ENCODE measurements around the gene PAIP2. TPM values are rescaled to one million over a fixed set of nuclear protein-coding genes. Genes with fewer than 3 reads are reported as not detected.

PAIP2 gene
- total RNA-seq, 6 experiments from 2014 or later, result 34.5 to 55.8 (median 41.4) TPM

DNA sequence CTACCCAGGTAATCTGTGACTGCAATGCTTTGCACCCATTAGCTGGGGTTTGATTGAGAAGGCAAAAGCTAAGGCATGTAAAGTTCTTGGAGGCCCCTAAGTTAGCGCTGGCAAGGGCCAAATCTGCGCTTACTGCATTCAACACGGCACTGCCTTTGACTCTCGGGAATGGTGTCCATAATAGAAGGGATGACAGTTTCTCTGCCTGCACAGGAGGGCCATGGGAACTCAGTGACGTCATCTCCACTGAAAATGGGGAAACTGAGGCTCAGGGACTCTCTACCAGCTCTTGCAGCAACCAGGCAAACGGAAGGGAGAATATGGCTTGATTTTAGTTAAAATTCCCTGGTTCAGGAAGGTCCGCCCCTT, 61.7 kb downstream of the PAIP2 start:
- intact Hi-C loops (cut with DNase I), result no loop called here
- peak overlapping the region; percentile 56 to 78 (median 72) for H3K27ac ChIP-seq
- H3K27me3 ChIP-seq, result no peaks in the 10 kb centered on the region
- H3K4me3 ChIP-seq, result peak overlapping the region; percentile 56 to 71 (median 60)
- H3K36me3 ChIP-seq, result no peaks in the 10 kb centered on the region
- DNase-seq (no peak), ATAC-seq (no peak)
- 34% methylated on average over 6 of the region's 7 CpGs for WGBS (ENCODE audit: insufficient coverage, low coverage, low lambda C conversion rate, missing lambda C conversion rate)
- no peaks in the 10 kb centered on the region for H3K9me3 ChIP-seq
- peaks cover 0 to 4% (median 0%) of the 10 kb centered on the region in 4 donors for H3K4me1 ChIP-seq
- no peak for TF ChIP-seq CTCF (IDR thresholded peaks at IDR 0.05)
- no peak for TF ChIP-seq POLR2A (IDR thresholded peaks at IDR 0.05)

DNA sequence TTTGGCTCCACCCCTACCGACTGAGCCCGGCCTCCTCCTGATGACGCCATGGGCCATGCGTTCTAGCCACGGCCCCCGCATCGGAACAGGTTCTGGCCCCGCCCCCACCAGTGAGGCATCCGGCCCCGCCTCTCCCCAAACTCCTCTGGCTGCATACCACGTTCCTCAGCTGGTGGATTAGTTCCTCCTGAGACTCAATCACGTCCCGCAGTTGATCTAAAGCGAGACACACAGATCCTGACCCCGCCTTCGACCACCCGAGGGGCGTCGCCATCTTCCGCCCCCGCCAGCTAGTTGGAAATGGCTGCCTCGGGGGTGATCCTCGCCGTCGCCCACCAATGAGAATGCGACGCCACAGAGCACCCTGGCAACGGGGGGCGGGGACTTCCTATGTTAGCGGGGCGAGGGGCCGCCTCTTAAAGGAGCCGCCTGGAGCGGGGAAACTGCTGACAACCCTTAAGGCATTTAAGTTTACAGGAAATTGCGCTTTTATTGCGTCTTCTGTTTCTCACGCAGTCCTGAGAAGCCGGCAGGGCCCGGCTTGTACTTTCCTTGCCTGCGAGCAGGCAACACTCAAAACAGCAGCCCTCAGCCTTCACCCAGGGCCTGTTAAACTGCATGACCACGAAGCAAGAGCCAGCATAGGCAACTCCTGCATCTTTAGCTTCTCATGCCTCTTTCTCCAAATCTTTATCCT, 62.3 kb downstream of the PAIP2 start, which contains the start of gene SPATA24:
TSS of gene SPATA24 (minus strand) at position 303 of the 697 bp plus-strand sequence. CDS start at position 274, 29 bp downstream.
- TF ChIP-seq CTCF (IDR thresholded peaks at IDR 0.05) (no peak), POLR2A (IDR thresholded peaks at IDR 0.05) (peak; percentile 20)
- intact Hi-C loops (cut with DNase I), result no loop called here

DNA sequence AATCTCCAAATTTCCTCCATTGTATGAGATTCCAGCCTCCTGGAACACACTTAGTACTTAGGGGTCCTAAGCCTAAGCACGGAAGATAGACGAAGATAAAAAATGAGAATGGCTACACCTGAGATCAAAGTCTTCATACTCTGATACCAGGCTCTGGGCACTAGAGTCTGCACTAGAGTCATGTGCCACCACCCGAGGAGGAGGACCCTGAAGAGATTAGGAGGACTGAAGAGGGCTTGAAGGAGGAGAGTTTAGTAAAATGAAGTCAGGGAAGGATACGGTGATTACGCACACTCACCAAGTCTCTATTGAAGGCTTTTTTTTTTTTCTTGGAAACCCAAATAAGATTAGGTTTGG, 62.8 kb downstream of the PAIP2 start:
- TF ChIP-seq CTCF (IDR thresholded peaks at IDR 0.05) (no peak), POLR2A (IDR thresholded peaks at IDR 0.05) (no peak)
- DNase-seq (no peak), ATAC-seq (no peak)
- H3K27ac ChIP-seq, result peak overlapping the region; percentile 56 to 78 (median 72)
- WGBS (ENCODE audit: insufficient coverage, low coverage, low lambda C conversion rate, missing lambda C conversion rate), result 72% methylated on average over 5 of the region's 5 CpGs
- H3K9me3 ChIP-seq, result no peaks in the 10 kb centered on the region
- intact Hi-C loops (cut with DNase I), result no loop called here
- peak overlapping the region; percentile 56 to 71 (median 60) for H3K4me3 ChIP-seq
- peaks cover 0 to 8% (median 0%) of the 10 kb centered on the region in 4 donors for H3K4me1 ChIP-seq
- no peaks in the 10 kb centered on the region for H3K36me3 ChIP-seq
- no peaks in the 10 kb centered on the region for H3K27me3 ChIP-seq

More for the DNA sequence above, 62.3 kb downstream of the PAIP2 start, which contains the start of gene SPATA24:
- H3K27me3 ChIP-seq, result no peaks in the 10 kb centered on the region
- peak within 1 kb of the TSS; percentile 56 to 71 (median 60) for H3K4me3 ChIP-seq
- 2% methylated on average over 15 of the region's 41 CpGs for WGBS (ENCODE audit: insufficient coverage, low coverage, low lambda C conversion rate, missing lambda C conversion rate)
- peaks cover 0 to 8% (median 0%) of the 10 kb centered on the region in 4 donors for H3K4me1 ChIP-seq
- H3K27ac ChIP-seq, result peak within 1 kb of the TSS; percentile 56 to 78 (median 72)
- peak; percentile 96 to 97 (median 97) for ATAC-seq
- no peaks in the 10 kb centered on the region for H3K36me3 ChIP-seq
- peak; percentile 97 to 98 (median 97) for DNase-seq
- H3K9me3 ChIP-seq, result no peaks in the 10 kb centered on the region

DNA sequence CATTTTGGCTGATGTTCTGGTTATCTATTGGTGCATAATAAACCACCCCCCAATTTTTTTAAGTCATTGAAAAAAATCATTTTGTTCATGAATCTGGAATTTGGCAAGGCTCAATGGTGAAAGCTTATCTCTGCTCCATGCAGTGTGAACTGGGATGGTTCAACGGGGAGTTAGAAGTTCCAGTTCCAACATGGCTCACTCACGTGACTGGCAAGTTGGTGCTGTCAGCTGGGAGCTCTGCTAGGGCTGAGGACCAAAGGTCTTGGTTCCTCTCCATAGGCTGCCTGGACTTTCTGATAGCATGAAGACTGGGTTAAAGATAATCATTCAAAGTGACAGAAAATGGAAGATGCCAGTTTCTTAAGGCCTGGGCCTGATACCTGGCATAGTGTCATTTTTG, 65.3 kb downstream of the PAIP2 start:
- no peak for DNase-seq
- Histone ChIP-seq H3K4me1 (peaks cover 0 to 8% (median 0%) of the 10 kb centered on the region in 4 donors), H3K4me3 (no peak overlapping the region), H3K36me3 (no peaks in the 10 kb centered on the region), H3K9me3 (no peaks in the 10 kb centered on the region), H3K27ac (no peak overlapping the region), H3K27me3 (no peaks in the 10 kb centered on the region)
- no peak for ATAC-seq
- TF ChIP-seq CTCF (IDR thresholded peaks at IDR 0.05) (no peak), POLR2A (IDR thresholded peaks at IDR 0.05) (no peak)
- WGBS (ENCODE audit: insufficient coverage, low coverage, low lambda C conversion rate, missing lambda C conversion rate), result 60% methylated on average over 1 of the region's 2 CpGs
- intact Hi-C loops (cut with DNase I), result no loop called here
